HEK293T (cell line): ENCODE results near the gene SLC9C1.

Source experiments
- ARNT ChIP-seq: fragments of 450-650 bp; IDR thresholded peaks from 2 replicates; pipeline ENCODE4 v1.6.1; 2017; ENCODE audit warnings: mild to moderate bottlenecking
- BHLHE40 ChIP-seq: fragments of 450-650 bp; IDR thresholded peaks from 2 replicates; pipeline ENCODE4 v1.6.1; 2016; ENCODE audit warnings: mild to moderate bottlenecking, moderate library complexity, borderline replicate concordance
- ELF4 ChIP-seq: fragments of 450-650 bp; IDR thresholded peaks from 2 replicates; pipeline ENCODE4 v1.6.1; 2017; ENCODE audit warnings: antibody characterized with exemption
- FOXA1 ChIP-seq: fragments of 450-650 bp; IDR thresholded peaks from 2 replicates; pipeline ENCODE4 v1.6.1; 2016; ENCODE audit warnings: mild to moderate bottlenecking
- FOXK2 ChIP-seq: fragments of 450-650 bp; IDR thresholded peaks from 2 replicates; pipeline ENCODE4 v1.6.1; 2016; ENCODE audit warnings: mild to moderate bottlenecking
- FOXM1 ChIP-seq: fragments of 450-650 bp; IDR thresholded peaks from 2 replicates; pipeline ENCODE4 v1.6.1; 2017; ENCODE audit warnings: mild to moderate bottlenecking, borderline replicate concordance
- HDGF ChIP-seq: fragments of 450-650 bp; IDR thresholded peaks from 2 replicates; pipeline ENCODE4 v1.6.1; 2017; ENCODE audit warnings: antibody characterized with exemption, borderline replicate concordance
- LEF1 ChIP-seq: fragments of 450-650 bp; IDR thresholded peaks from 2 replicates; pipeline ENCODE4 v1.6.1; 2017; ENCODE audit warnings: mild to moderate bottlenecking, borderline replicate concordance
- NFRKB ChIP-seq: fragments of 450-650 bp; IDR thresholded peaks from 2 replicates; pipeline ENCODE4 v1.6.1; 2016; ENCODE audit warnings: mild to moderate bottlenecking, moderate library complexity
- SP1 ChIP-seq: fragments of 450-650 bp; IDR thresholded peaks from 2 replicates; pipeline ENCODE4 v1.6.1; 2017
- SUZ12 ChIP-seq: fragments of 450-650 bp; IDR thresholded peaks from 2 replicates; pipeline ENCODE4 v1.6.1; 2016; ENCODE audit warnings: mild to moderate bottlenecking
- TARDBP ChIP-seq: fragments of 450-650 bp; IDR thresholded peaks from 2 replicates; pipeline ENCODE4 v1.6.1; 2016
- ZNF384 ChIP-seq: fragments of 450-650 bp; IDR thresholded peaks from 2 replicates; pipeline ENCODE4 v1.6.1; 2016

DNA sequence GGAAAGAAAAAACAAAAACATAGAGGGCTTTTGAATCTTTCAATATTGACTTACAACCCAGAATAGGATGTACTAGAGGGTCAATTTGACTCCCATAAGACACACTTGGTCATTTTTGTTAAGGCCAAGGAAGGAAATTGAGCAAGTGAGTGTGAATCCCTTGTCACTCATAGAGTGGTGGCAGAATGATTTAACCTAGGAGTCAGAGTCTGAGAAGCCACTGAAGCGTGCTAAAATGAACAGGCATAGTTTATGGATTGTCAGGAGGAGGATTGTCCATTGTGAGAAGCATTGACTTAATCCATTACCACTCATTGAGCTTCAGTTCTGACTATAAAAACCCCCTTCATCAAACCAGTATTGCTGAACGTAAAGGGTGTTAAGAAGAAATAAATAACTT is 152.7 kb downstream of the SLC9C1 start:
- TF ChIP-seq ELF4 = no peak
- no peak for TF ChIP-seq BHLHE40
- TF ChIP-seq FOXK2 = no peak
- no peak for TF ChIP-seq SP1
- no peak for TF ChIP-seq FOXM1
- no peak for TF ChIP-seq NFRKB
- no peak for TF ChIP-seq ARNT
- no peak for TF ChIP-seq HDGF
- no peak for TF ChIP-seq SUZ12
- TF ChIP-seq LEF1 = no peak
- TF ChIP-seq TARDBP = no peak
- no peak for TF ChIP-seq FOXA1
- no peak for TF ChIP-seq ZNF384
